ENCODE measurements around the gene ZNF883.
A peak's percentile ranks its signal among the peaks of the same experiment; 100 is the strongest.
"Not testable (repeated sequence)": the region's sequence is repeated elsewhere in the genome, so short reads cannot be mapped to it uniquely, and the experiment has no call there.

ZNF883 gene

DNA sequence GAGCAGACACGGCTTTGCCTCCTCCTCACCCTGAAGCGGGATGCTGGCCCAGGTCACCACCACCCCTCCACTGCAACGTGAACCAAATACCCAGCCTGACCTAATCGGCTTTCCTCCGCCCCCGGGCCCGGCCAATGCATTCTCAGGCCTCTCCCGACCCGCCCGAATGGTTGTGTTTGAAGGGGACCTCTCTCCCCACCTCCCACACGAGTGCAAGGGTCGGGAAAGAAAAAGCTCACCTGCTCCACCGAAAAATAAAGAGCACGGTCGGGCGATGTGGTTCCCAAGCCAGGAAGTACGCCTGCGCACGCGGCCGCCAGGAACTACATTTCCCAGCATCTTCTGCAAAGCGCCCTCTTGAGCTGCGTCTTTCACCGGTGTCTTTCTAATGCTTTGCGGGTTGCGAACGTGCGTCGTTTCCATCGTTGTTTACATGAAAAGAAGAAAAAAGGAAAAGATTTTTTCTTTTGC lies at the start of gene ZNF883:
Gene ZNF883, minus strand, starts transcription at position 282 of the 471 bp plus-strand sequence.
- DNase-seq = peak; percentile 53

DNA sequence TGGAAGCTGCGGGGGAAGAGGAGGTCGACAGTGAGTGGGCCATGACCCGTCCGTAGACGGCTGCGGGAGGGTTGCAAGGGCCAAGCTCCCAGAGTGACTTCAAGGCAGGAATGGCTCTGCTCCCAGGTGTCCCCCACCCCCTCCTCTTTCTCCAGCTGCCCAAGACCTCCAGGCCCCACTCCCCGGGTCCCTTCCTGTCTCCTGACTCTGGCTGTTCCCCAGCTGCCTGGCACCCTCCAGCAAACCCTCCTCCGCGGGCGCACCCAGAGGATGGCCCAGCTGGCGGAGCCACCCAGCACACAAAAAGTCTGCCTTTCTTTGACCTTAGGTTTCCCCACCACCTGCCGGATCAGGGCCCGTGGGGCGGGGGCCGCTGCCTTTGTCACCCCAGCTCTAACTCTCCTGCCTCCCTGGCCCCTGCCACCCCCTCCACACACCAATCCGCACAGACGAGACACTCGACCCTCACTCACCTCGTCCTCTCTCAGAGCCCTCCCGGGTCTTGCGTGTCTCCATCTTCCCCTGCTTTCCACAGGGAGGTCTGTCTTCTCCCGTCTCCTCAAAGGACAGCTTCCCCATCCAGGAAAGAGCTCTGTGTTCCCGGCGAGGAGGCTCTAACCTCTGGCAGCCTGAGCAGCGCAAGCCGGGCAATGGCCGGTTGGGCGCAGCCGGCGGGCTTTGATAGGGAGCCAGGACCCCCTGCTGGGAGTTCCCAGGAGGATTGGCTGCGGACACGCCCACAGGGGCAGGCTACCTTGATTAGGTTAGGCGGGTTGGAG lies 49.3 kb upstream of the ZNF883 start:
- DNase-seq = not testable (repeated sequence)

DNA sequence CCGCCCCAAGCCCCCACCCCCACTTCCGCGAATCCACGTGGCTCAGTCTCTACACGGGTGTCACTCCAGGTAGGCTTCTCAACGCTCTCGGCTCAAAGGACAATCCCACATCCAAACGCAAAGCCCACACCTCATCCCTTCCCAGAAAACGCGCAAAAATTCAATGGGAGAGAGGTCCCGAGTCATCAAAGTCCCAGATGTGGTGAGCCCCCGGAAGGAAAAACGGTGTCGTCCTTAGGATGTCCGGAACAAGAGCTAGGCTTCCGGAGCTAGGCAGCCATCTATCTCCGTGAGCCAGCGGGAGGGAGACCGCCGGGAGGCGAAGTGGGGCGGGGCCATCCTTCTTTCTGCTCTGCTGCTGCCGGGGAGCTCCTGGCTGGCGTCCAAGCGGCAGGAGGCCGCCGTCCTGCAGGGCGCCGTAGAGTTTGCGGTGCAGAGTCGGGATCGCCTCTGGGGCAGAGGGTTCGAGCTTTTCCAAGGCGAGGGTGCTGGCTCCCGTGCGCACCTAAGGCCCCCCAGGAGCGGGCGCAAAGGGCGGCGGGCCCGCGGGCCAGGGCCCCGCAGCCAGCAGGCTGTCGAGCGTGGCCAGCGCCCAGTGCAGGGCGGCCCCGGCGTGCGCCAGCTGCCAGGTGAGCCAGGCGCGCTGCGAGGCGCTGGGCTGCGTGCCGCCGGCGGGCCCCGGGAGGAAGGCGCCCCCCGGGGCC lies 47.7 kb upstream of the ZNF883 start:
- DNase-seq = peak; percentile 44

DNA sequence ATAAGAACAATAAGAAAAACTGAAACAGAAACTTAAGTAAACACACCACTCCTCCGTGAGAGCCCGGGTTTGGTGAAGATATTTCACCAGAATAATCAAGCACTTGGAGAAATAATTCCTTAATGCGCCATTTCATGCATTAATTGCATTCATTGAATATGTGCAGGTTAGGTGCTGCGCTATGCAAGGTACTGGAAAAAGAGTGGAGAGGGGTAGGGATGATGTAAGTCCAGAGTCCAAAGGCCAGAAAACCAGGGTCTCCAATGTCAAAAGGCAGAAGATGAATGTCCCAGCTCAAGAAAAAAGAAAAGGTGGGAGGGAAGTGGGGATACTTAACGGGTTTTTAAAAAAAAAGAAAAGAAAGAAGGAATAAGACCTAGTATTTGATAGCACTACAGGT lies 45.2 kb upstream of the ZNF883 start:
- DNase-seq = no peak

DNA sequence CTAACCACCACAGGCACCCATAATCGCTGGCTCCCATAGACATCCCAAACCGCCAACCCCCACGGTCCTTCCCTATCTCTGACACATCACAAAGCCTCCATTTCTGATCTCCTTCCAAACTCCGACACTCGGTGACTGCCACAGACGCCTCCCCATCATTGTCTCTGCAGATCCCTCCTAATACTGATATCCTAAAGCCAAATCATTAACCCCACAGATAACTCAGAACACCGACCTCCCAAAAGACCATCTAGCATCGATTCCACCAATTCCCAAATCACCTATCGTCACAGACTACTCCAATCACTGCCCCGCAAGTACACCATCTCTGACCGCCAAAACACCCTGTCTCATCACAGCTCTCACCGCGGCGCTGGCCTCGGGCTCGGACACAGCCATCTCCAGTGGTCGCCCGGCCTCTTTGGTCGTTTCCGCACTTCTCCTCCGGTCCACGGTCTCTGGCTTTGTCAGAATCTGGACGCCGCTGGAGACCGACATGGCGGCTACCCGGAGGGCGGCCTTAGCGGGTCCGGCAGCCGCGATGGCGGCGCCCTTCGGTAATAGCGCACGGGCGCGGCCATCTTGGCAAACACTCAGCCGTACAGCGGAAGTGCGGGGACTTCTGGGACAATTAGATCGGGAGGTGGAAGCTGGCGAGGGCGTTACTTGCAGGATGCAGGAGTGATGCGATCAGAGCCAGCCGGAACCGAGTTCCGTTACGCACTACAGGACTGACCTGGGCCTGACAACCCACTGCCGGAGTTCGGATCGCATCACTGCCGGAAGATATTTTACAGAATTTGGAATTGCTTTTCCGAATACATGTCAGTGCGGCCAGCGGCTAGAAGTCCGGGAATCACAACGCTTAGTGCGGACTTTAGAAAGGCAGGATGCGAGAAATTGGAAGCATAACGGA lies 44.5 kb upstream of the ZNF883 start, which contains the start of gene ZFP37:
Gene ZFP37, minus strand, starts transcription at position 534 of the 916 bp plus-strand sequence. Its CDS starts 36 bp downstream, at position 498.
- peak; percentile 97 for DNase-seq

DNA sequence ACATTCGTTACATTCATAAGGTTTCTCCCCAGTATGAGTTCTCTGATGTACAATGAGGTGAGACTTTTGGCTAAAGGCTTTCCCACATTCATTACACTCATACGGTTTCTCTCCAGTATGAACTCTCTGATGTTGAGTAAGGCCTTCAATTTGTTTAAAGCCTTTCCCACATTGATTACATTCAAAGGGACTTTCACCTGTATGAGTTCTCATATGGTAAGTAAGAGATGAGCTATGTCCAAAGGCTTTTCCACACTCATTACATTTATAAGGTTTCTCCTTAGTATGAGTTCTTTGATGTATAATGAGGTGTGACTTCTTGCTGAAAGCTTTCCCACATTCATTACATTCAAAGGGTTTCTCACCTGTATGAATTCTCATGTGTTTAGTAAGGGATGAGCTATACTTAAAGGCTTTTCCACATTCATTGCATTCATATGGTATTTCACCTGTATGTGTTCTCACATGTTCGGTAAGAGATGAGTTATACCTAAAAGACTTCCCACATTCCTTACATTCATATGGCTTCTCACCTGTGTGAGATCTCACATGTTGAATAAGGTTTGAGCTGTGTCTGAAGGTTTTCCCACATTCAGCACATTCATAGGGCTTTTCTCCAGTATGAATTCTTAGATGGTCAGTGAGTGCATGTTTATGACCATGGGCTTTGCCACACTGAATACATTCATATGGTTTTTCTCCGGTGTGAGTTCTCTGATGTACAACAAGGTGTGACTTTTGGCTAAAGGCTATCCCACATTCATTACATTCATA lies 31.1 kb upstream of the ZNF883 start:
- DNase-seq = no peak

DNA sequence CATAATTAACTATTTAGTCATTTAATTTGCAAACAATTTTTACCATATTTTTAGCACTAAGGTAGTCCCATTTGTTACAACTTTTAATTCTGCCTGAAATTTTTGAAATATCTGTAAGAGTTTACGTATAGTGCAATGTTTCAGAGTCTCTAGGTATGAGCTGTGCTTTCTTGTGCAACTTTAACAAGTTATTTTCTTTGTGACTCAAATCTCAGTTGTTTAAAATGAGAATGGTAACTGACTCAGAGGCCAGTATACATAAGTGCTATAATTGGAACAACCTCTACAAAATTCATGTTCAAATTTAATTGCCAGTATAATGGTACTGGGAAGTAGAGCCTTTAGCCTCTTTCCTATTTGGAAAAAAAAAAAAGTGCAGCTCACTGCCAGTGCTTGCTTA lies 14.2 kb upstream of the ZNF883 start:
- DNase-seq = no peak

DNA sequence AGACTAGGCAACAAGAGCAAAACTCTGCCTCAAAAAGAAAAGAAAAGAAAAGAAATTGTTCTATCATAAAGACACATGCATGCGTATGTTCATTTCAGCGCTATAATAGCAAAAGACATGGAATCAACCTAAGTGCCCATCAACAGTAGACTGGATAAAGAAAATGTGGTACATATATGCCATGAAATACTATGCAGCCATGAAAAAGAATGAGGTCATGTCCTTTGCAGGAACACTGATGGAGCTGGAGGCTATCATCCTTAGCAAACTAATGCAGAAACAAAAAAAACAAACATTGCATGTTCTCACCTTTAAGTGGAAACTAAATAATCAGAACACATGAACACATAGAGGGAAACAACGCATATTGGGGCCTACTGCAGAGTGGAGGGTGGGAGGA lies 6.3 kb upstream of the ZNF883 start:
- DNase-seq = no peak

DNA sequence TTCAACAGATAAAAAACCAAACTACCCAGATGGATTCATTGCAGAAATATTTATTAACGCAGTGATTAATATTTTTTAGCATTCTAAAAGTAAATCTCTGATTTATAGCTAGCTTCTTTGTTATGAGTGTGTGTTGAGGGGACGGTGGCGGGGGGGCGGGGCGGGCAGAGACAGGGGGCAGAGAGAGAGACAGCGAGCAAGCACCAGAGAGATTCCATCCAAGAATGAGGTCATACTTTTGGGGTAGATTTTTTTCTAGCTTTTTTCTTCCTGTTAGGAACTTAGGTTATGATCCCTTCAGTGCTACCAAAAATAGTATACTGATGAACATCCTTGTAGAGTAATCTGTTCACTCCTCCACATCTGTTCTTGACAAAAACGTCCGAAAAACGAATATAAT lies 500 bp upstream of the ZNF883 start:
- DNase-seq = no peak

DNA sequence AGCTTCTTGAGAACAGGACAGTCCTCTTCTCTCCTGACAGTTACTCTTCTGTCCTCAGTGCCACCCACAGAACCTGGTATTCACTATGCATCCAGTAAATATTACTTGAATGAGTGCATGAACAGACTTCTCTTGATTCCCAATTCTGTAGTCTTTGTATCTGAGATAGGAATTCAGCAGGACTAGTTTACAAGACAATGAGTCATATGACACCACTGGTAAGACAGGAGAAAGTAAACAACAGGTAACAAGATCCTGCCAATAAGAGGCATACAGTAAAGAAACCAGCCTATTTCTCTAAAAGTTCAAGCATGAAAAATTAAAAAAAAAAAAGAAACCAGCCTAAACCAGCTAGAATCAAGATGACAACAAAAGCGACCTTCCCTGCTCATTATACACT lies 6.2 kb downstream of the ZNF883 start:
- no peak for DNase-seq

DNA sequence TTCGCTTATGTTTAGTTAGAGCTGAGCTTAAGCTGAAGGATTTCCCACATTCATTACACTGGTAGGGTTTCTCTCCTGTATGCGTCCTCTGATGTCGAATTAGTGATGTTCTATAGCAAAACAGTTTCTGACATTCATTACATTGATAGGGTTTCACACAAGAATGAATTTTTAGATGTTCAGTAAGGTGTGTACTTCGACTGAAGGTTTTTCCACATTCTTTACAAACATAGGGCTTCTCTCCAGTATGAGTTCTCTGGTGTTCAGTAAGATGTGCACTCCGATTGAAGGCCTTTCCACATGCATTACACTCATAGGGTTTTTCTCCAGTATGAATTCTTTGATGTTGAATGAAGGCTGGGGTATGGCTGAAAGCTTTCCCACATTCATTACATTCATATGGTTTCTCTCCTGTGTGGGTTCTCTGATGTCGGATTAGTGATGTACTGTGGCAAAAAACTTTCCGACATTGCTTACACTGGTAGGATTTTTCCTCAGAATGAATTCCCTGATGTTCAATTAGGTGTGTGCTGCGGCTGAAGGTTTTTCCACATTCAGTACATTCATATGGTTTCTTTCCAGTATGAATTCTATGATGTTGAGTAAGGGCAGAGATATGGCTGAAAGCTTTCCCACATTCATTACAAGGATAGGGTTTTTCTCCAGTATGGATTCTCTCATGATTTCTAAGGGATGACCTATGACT lies 14.6 kb downstream of the ZNF883 start:
- no peak for DNase-seq

DNA sequence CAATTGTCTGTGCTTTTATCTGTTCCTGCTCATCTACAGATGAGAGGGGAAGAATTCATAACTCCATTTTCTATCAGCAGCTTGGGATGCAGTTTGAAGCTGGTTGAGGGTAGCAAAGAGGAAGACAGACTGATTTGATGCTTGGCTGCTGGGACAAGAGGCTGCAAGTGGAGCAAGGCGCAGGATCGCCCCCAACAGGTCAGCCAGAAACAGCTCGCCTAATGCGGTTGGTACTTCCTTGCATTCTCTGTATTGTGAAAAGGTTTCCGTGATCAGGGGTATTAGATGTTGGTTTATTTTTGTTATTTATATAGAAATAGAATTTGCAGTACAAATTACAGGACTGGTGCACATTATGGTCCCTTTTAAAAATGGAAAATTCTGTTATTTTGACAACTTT lies 40.6 kb downstream of the ZNF883 start:
- peak; percentile 16 for DNase-seq

DNA sequence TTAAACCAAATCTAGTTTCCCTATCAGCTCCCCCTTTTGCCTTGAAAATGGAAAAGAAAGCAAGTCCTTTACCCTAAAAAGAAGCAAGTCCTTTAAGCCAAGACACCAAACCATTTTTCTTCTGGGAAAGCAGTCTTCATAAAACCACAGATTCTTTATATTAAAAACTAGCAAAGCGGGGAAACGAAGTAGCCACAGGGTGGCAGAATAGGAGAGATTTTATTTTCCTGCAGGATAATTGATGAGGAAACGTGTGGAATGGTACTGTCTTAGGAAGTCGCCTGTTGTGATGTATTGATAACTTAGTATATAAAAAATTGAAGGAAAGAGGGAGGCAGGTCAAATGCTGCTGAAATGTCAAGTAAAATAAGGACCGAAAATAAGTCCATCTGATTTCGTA lies 41.1 kb downstream of the ZNF883 start:
- no peak for DNase-seq

DNA sequence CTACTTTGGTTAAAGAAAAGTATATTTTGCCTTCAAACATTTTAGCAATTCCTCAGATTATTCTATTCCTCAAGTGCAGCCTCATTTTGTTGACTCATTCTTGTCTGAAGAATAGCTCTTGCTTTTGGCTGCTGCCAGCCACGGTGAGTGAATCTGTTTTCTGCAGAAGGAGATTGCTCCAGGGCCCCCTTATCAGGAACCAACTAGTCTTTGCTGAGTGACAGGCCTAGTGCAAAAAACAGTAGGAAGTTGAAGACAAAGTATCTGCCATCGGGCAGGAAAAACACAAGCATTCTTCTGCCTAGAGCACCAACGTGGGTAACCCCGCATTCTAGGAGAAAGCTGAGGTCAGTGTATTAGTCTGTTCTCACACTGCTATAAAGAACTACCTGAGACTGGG lies 42.3 kb downstream of the ZNF883 start:
- no peak for DNase-seq

DNA sequence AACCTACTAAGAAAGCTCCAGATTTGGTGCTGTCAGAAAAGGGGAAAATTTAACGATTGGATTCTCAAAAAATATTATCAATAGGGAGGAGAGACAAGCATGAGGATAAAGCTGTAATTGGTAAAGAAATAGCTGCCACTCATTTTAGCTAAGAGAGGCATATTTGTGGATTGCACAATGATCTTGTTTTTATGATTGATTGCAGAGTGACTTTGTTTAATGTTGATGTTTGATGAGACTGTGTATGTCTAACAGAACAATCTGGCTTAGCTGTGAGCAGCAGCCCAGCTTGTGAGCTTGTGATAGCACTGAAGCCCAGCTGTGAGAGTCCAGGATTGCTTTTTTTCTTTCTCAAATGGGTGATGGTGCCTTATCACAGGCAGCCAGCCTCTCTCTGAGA lies 56.4 kb downstream of the ZNF883 start:
- no peak for DNase-seq

DNA sequence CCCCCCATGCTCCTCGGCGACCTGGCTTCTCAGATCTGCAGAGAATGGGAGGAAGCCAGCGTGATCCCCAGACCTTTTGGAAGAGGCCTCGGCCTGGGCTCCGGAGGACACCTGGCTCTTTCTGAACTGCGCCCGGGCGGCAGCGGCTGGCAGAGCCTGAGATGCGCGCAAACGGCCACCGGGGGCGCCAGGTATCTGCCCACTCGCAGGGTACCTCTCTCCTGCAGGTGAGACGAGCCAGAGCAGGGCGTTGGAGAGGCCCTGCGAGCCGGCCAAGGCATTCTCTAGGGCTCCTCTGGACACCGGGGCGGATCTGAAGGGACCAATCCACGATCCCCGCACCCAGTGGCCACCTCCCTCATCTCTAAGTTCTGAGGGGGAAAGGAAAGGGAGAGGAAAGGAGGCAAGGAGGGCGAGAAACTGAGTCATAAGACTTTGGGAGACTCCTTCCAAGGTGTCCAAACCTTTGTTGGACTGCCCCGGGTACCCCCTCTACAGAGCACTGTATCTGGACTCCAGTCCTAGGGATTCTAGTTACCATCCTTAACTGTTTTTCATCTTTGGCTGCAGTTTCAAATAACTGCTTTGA lies 66.3 kb downstream of the ZNF883 start:
- DNase-seq = no peak

DNA sequence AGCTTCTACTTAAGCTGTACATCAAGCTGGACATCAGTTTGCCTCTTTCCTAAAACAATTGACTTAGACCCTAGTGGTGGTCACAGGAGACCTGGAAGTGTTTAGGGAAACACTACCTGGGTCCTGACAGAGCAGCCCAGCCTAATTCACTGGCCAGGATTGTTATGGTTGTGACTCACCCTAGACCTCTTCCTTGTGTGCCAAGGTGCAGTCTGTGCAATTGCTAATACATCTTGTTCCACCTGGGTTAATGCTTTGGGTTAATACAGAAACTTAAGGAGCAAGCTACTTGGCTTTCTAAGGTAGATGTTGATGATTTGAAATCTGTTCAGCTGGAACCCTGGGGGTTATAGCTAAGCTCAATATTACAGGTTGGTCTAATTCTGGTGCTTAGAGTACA lies 72.6 kb downstream of the ZNF883 start:
- DNase-seq = no peak

DNA sequence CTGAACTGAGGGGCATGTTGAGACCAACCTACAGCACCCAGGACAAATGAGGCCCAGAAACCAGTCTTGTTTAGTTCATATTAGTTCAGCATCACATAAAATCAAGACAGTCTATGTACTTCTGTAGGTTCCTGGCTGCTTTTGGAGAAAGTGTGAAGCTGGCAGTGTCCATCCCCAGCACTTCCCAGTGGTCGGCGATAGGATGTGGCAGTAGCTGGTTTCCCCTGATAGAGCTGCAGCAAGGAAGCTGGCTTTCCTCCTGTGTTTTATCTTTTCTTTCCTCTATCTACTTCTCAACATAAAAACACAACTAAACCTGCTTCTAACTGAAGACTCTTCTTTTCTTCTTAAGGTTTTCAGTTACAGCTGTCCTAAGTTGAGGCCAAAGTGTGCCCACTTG lies 78.3 kb downstream of the ZNF883 start:
- no peak for DNase-seq

DNA sequence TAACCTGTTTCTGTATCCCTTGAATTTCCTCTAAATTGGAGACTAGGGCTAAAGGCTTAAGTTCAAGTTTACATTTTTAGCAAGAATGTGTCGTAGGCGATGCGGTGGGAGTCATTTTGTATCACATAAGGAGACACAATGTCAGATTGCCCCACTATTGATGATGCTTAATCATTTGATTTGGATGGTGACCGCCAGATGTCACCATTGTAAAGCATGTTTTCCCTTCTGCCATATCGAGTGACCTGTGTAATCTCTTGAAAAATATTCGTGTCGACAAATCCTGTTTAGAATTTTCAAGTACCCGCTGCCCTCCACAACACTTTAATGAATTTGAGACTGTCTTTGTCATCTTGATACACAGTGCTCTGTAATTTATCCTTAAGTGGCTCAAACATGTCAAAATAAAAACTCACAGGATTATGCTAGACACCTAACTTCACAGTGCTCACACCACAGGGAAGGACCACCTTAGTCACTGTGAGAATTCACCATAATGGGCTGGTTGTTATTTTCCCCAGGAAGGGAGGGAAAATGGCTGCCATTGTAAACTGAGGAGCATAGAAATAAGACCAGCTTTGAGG lies 86.8 kb downstream of the ZNF883 start:
- peak; percentile 40 for DNase-seq

DNA sequence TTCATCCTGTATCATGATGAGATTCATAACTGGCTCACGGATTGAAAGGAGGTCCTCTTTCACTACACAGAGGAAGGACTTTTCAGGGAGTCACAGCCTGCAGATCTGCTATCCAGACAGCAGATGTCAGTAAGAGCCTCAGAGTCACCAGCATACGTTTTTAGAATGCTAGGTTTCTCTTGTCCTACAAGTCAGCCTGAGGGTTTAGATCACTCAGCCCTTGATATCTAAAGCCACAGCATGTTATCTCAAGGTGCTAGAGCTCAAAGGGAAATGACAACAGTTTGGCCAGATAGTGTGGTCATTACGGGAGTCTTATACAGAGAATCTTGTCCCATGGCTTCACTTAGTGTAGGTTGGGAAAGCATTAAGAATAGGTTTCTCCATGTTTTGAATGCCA lies 90.4 kb downstream of the ZNF883 start:
- peak; percentile 12 for DNase-seq

DNA sequence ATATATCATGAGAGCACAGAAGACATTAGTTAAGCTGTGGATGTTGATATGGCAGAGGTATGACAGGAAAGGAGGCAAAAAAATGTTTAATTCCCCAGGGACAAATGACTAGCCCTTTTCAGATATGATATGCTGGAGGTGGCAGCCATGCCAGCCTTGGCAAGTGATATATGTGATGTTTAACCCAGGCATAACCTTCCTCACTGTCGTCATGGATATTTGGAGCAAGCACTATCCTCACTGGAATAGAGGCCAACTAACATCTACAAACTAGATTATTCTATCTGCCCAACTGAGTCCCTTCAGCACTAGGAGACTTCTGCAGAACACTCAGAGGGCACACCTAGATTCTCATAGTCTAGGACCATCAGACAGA lies 94.0 kb downstream of the ZNF883 start:
- no peak for DNase-seq
